Psoas muscle (tissue), 8 donors: ENCODE measurements around the gene IFIT5. TPM values are rescaled to one million over a fixed set of nuclear protein-coding genes. Genes with fewer than 3 reads are reported as not detected.

Experiments
- ATAC-seq, 4 donors: fragments of 200-7000 bp; cut with Tn5 transposase; one replicate each; pipeline ENCODE4 v1.9.1; 2020; ENCODE audit warnings: moderate library complexity in 3 of 4, mild to moderate bottlenecking in 2 of 4
- DNase-seq, 2 donors: peaks; one replicate each; pipeline ENCODE4 v3.0.0-alpha.2; 2020
- H3K27ac ChIP-seq: fragments of 200-600 bp; one replicate; pipeline ENCODE4 v1.8.0; 2022
- H3K27me3 ChIP-seq, 3 donors: fragments of 200-600 bp in 1 of 3; one replicate each; pipeline versions ENCODE4 v1.6.1 to v1.8.0; 2013 to 2022; ENCODE audit warnings: low read length in 2 of 3, mild to moderate bottlenecking in 2 of 3, moderate library complexity in 1 of 3; ENCODE audit not compliant: insufficient read depth in 3 of 3
- H3K36me3 ChIP-seq, 2 donors: fragments of 200-600 bp in 1 of 2; one replicate each; pipeline versions ENCODE4 v1.6.1 to v1.8.0; 2013 to 2022; ENCODE audit warnings: low read depth in 1 of 2, mild to moderate bottlenecking in 1 of 2, moderate library complexity in 1 of 2; ENCODE audit not compliant: insufficient read depth in 1 of 2
- H3K4me1 ChIP-seq: fragments of 200-600 bp; one replicate; pipeline ENCODE4 v1.8.0; 2022
- H3K4me3 ChIP-seq: fragments of 200-600 bp; one replicate; pipeline ENCODE4 v1.8.0; 2022; ENCODE audit warnings: mild to moderate bottlenecking
- H3K9me3 ChIP-seq: fragments of 200-600 bp; one replicate; pipeline ENCODE4 v1.8.0; 2022
- CTCF ChIP-seq: fragments of 200-600 bp; IDR thresholded peaks from one replicate; pipeline ENCODE4 v1.8.0; 2022; ENCODE audit warnings: antibody characterized with exemption
- WGBS, 3 donors: extraction: QIAGEN DNeasy Blood & Tissue Kit; methylation state at CpG; one replicate each; pipeline versions ENCODE4 v1.1.6 to v1.1.7; 2013; 5-methylcytosine and 5-hydroxymethylcytosine counted together
- intact Hi-C, 2 donors: fragments of 100-400 bp; cut with DNase I; formaldehyde crosslinking; loops; one replicate each; pipeline versions ENCODE4 v1.11.0 to v1.14.2; 2022
- polyA plus RNA-seq, 3 donors: library from polyadenylated mRNA; stranded (reverse); fragments of 200-250 nt; gene quantifications; one replicate each; pipeline ENCODE4 v1.2.3, GENCODE V29; 2013
- total RNA-seq, 4 donors: library from RNA; stranded (reverse); fragmentation: NEBNext Ultra II Directional in 2 of 4; extraction: Animal tissue kit (Norgen Biotek cat#: 25700) in 2 of 4; gene quantifications; one replicate each; pipeline versions ENCODE4 v1.2.1 to v1.2.4, GENCODE V29; 2021 to 2023
- donor health status: healthy with polysubstance abuse.
- donor health status: DM: no; HTN: no; CAD: no; lungs with moderate emphysema.
- donor health status: Bipolar disorder and iron deficiency.
- donor health status: healthy.
- donor health status: DM: yes; HTN: yes; CAD: no.
- donor health status: DM: no; HTN: no; CAD: no.
- donor health status: DM: no; HTN: no; CAD: no.
- donor health status: DM: yes; HTN: yes; CAD: no.

The IFIT5 gene
- total and polyA plus RNA-seq, 7 donors, result 2.0 to 6.9 (median 3.0) TPM

- Histone ChIP-seq H3K9me3 (no peaks in the 10 kb centered on the region), H3K4me1 (peaks cover 42% of the 10 kb centered on the region), H3K36me3 (no peaks in the 10 kb centered on the region), H3K4me3 (peak overlapping the region; percentile 72), H3K27ac (peak overlapping the region; percentile 78), H3K27me3 (no peaks in the 10 kb centered on the region)
- WGBS, 3 donors, result 0 to 5% (median 4%) methylated on average over 2 of the region's 2 CpGs
- no peak for TF ChIP-seq CTCF
- DNase-seq, result no peak
- intact Hi-C loops, result no loop called here
- peak; percentile 41 to 74 (median 62) for ATAC-seq
These were observed 21.4 kb upstream of the IFIT5 start for GRCh38 chr10:89392974-89393373.

GRCh38 chr10:89393898-89394297 lies 20.5 kb upstream of the IFIT5 start:
- intact Hi-C loops, result no loop called here
- no peak for ATAC-seq
- Histone ChIP-seq H3K9me3 (no peaks in the 10 kb centered on the region), H3K27ac (peak overlapping the region; percentile 78), H3K4me3 (peak overlapping the region; percentile 72), H3K36me3 (no peaks in the 10 kb centered on the region), H3K27me3 (no peaks in the 10 kb centered on the region), H3K4me1 (peaks cover 42% of the 10 kb centered on the region)
- DNase-seq, result no peak
- no peak for TF ChIP-seq CTCF
- WGBS, 3 donors, result 20 to 23% (median 20%) methylated on average over 3 of the region's 3 CpGs

- no peak for DNase-seq
- Histone ChIP-seq H3K4me3 (no peak overlapping the region), H3K4me1 (peaks cover 42% of the 10 kb centered on the region), H3K27me3 (no peaks in the 10 kb centered on the region), H3K36me3 (no peaks in the 10 kb centered on the region), H3K9me3 (no peaks in the 10 kb centered on the region), H3K27ac (no peak overlapping the region)
- WGBS, 3 donors, result 91 to 97% (median 93%) methylated on average over 2 of the region's 2 CpGs
- intact Hi-C loops, result no loop called here
- no peak for TF ChIP-seq CTCF
- ATAC-seq, result no peak
These were observed 19.2 kb upstream of the IFIT5 start for GRCh38 chr10:89395141-89395540.

GRCh38 chr10:89398003-89398749 lies 16.2 kb upstream of the IFIT5 start:
- H3K4me3 ChIP-seq, result no peak overlapping the region
- H3K36me3 ChIP-seq, result peaks cover 8 to 12% of the 10 kb centered on the region in 2 donors
- WGBS, 3 donors, result 47 to 56% (median 48%) methylated on average over 5 of the region's 5 CpGs
- DNase-seq, result no peak
- H3K27me3 ChIP-seq, result no peaks in the 10 kb centered on the region
- H3K27ac ChIP-seq, result no peak overlapping the region
- no peak for TF ChIP-seq CTCF
- intact Hi-C loops, result no loop called here
- peaks cover 16% of the 10 kb centered on the region for H3K4me1 ChIP-seq
- no peaks in the 10 kb centered on the region for H3K9me3 ChIP-seq
- ATAC-seq, result no peak

- no peak for TF ChIP-seq CTCF
- peaks cover 8 to 20% of the 10 kb centered on the region in 2 donors for H3K36me3 ChIP-seq
- no peaks in the 10 kb centered on the region for H3K4me1 ChIP-seq
- DNase-seq, result no peak
- WGBS, 3 donors, result 70 to 77% (median 72%) methylated on average over 1 of the region's 1 CpG
- no peaks in the 10 kb centered on the region for H3K27me3 ChIP-seq
- H3K4me3 ChIP-seq, result no peak overlapping the region
- H3K9me3 ChIP-seq, result no peaks in the 10 kb centered on the region
- no peak for ATAC-seq
- intact Hi-C loops, result no loop called here
- no peak overlapping the region for H3K27ac ChIP-seq
These were observed 14.4 kb upstream of the IFIT5 start for GRCh38 chr10:89399956-89400355.
